ENCODE measurements around the gene EDC4. TPM values are rescaled to one million over a fixed set of nuclear protein-coding genes. Genes with fewer than 3 reads are reported as not detected.

The EDC4 gene

GRCh38 chr16:67928147-67928546, 55.3 kb downstream of the EDC4 start:
- WGBS (ENCODE audit: extremely low coverage, insufficient coverage, low lambda C conversion rate), result no CpG with 5 or more reads among the region's 7 CpGs
- Histone ChIP-seq H4K8ac (ENCODE audit: low read depth, low read length) (no peak overlapping the region), H2AK5ac (ENCODE audit: low read length) (no peak overlapping the region), H3K23ac (ENCODE audit: low read length) (no peak overlapping the region), H3K36me3 (ENCODE audit: control insufficient read depth, insufficient read depth, low read length) (peaks cover 2% of the 10 kb centered on the region), H3K9ac (ENCODE audit: low read length) (no peak overlapping the region), H2BK5ac (ENCODE audit: low read length) (no peak overlapping the region), H3K27ac (ENCODE audit: low read depth, low read length) (no peak overlapping the region), H3K4ac (ENCODE audit: low read depth, low read length) (no peak overlapping the region), H4K5ac (ENCODE audit: low read length) (no peak overlapping the region), H3K4me1 (ENCODE audit: control insufficient read depth, low read depth, low read length) (peaks cover 1% of the 10 kb centered on the region), H2BK120ac (ENCODE audit: low read depth, low read length) (no peak overlapping the region), H3K79me2 (ENCODE audit: control insufficient read depth, insufficient read depth, low read length) (no peaks in the 10 kb centered on the region), H3K4me3 (ENCODE audit: low read length) (no peak overlapping the region), H2BK15ac (replicated peaks; ENCODE audit: low read depth) (no peak overlapping the region), H3K18ac (ENCODE audit: low read length) (no peak overlapping the region), H3K27me3 (ENCODE audit: insufficient read depth, low read length, poor library complexity) (no peaks in the 10 kb centered on the region), H3K56ac (ENCODE audit: low read length) (no peak overlapping the region), H3K4me2 (ENCODE audit: low read length) (no peak overlapping the region), H3K79me1 (ENCODE audit: low read length) (peaks cover 2% of the 10 kb centered on the region)
- DNase-seq, result no peak

- H3K18ac ChIP-seq (ENCODE audit: low read length), result no peak overlapping the region
- H3K79me2 ChIP-seq (ENCODE audit: control insufficient read depth, insufficient read depth, low read length), result no peaks in the 10 kb centered on the region
- H3K4me3 ChIP-seq (ENCODE audit: low read length), result no peak overlapping the region
- no CpG with 5 or more reads among the region's 16 CpGs for WGBS (ENCODE audit: extremely low coverage, insufficient coverage, low lambda C conversion rate)
- H2BK120ac ChIP-seq (ENCODE audit: low read depth, low read length), result no peak overlapping the region
- H3K36me3 ChIP-seq (ENCODE audit: control insufficient read depth, insufficient read depth, low read length), result peaks cover 2% of the 10 kb centered on the region
- no peak overlapping the region for H3K4ac ChIP-seq (ENCODE audit: low read depth, low read length)
- H3K56ac ChIP-seq (ENCODE audit: low read length), result no peak overlapping the region
- H3K4me2 ChIP-seq (ENCODE audit: low read length), result no peak overlapping the region
- no peak overlapping the region for H2BK5ac ChIP-seq (ENCODE audit: low read length)
- H3K23ac ChIP-seq (ENCODE audit: low read length), result no peak overlapping the region
- H3K79me1 ChIP-seq (ENCODE audit: low read length), result no peaks in the 10 kb centered on the region
- H3K4me1 ChIP-seq (ENCODE audit: control insufficient read depth, low read depth, low read length), result peaks cover 1% of the 10 kb centered on the region
- no peak overlapping the region for H4K5ac ChIP-seq (ENCODE audit: low read length)
- no peak overlapping the region for H3K27ac ChIP-seq (ENCODE audit: low read depth, low read length)
- H2AK5ac ChIP-seq (ENCODE audit: low read length), result no peak overlapping the region
- H4K8ac ChIP-seq (ENCODE audit: low read depth, low read length), result no peak overlapping the region
- no peak overlapping the region for H2BK15ac ChIP-seq (replicated peaks; ENCODE audit: low read depth)
- no peak overlapping the region for H3K9ac ChIP-seq (ENCODE audit: low read length)
- no peaks in the 10 kb centered on the region for H3K27me3 ChIP-seq (ENCODE audit: insufficient read depth, low read length, poor library complexity)
- peak; percentile 72 for DNase-seq
Observed at GRCh38 chr16:67928561-67929364, 55.9 kb downstream of the EDC4 start.

- Histone ChIP-seq H3K36me3 (ENCODE audit: control insufficient read depth, insufficient read depth, low read length) (peaks cover 2% of the 10 kb centered on the region), H2BK5ac (ENCODE audit: low read length) (no peak overlapping the region), H2BK120ac (ENCODE audit: low read depth, low read length) (no peak overlapping the region), H3K27me3 (ENCODE audit: insufficient read depth, low read length, poor library complexity) (no peaks in the 10 kb centered on the region), H3K27ac (ENCODE audit: low read depth, low read length) (no peak overlapping the region), H3K79me2 (ENCODE audit: control insufficient read depth, insufficient read depth, low read length) (no peaks in the 10 kb centered on the region), H2BK15ac (replicated peaks; ENCODE audit: low read depth) (no peak overlapping the region), H3K18ac (ENCODE audit: low read length) (no peak overlapping the region), H2AK5ac (ENCODE audit: low read length) (no peak overlapping the region), H3K4ac (ENCODE audit: low read depth, low read length) (no peak overlapping the region), H3K4me3 (ENCODE audit: low read length) (no peak overlapping the region), H4K5ac (ENCODE audit: low read length) (no peak overlapping the region), H4K8ac (ENCODE audit: low read depth, low read length) (no peak overlapping the region), H3K23ac (ENCODE audit: low read length) (no peak overlapping the region), H3K4me2 (ENCODE audit: low read length) (no peak overlapping the region), H3K79me1 (ENCODE audit: low read length) (peaks cover 4% of the 10 kb centered on the region), H3K4me1 (ENCODE audit: control insufficient read depth, low read depth, low read length) (peaks cover 9% of the 10 kb centered on the region), H3K56ac (ENCODE audit: low read length) (no peak overlapping the region), H3K9ac (ENCODE audit: low read length) (no peak overlapping the region)
- no CpG with 5 or more reads among the region's 14 CpGs for WGBS (ENCODE audit: extremely low coverage, insufficient coverage, low lambda C conversion rate)
- no peak for DNase-seq
Observed at GRCh38 chr16:67930191-67930590, 57.3 kb downstream of the EDC4 start.

- no peak overlapping the region for H3K4me2 ChIP-seq (ENCODE audit: low read length)
- no peak overlapping the region for H3K4me3 ChIP-seq (ENCODE audit: low read length)
- no peak overlapping the region for H4K8ac ChIP-seq (ENCODE audit: low read depth, low read length)
- H2BK5ac ChIP-seq (ENCODE audit: low read length), result no peak overlapping the region
- no peak overlapping the region for H2BK120ac ChIP-seq (ENCODE audit: low read depth, low read length)
- no peak overlapping the region for H2AK5ac ChIP-seq (ENCODE audit: low read length)
- H4K5ac ChIP-seq (ENCODE audit: low read length), result no peak overlapping the region
- no peak for DNase-seq
- H3K36me3 ChIP-seq (ENCODE audit: control insufficient read depth, insufficient read depth, low read length), result peaks cover 2% of the 10 kb centered on the region
- H3K23ac ChIP-seq (ENCODE audit: low read length), result no peak overlapping the region
- H3K79me1 ChIP-seq (ENCODE audit: low read length), result peaks cover 4% of the 10 kb centered on the region
- no peak overlapping the region for H3K27ac ChIP-seq (ENCODE audit: low read depth, low read length)
- no peak overlapping the region for H3K18ac ChIP-seq (ENCODE audit: low read length)
- H3K4me1 ChIP-seq (ENCODE audit: control insufficient read depth, low read depth, low read length), result peaks cover 9% of the 10 kb centered on the region
- no peak overlapping the region for H2BK15ac ChIP-seq (replicated peaks; ENCODE audit: low read depth)
- no peaks in the 10 kb centered on the region for H3K79me2 ChIP-seq (ENCODE audit: control insufficient read depth, insufficient read depth, low read length)
- H3K56ac ChIP-seq (ENCODE audit: low read length), result no peak overlapping the region
- no CpG with 5 or more reads among the region's 17 CpGs for WGBS (ENCODE audit: extremely low coverage, insufficient coverage, low lambda C conversion rate)
- no peaks in the 10 kb centered on the region for H3K27me3 ChIP-seq (ENCODE audit: insufficient read depth, low read length, poor library complexity)
- H3K4ac ChIP-seq (ENCODE audit: low read depth, low read length), result no peak overlapping the region
- no peak overlapping the region for H3K9ac ChIP-seq (ENCODE audit: low read length)
Observed at GRCh38 chr16:67930678-67931211, 57.9 kb downstream of the EDC4 start.

Small RNAs within 50 kb of the gene (small RNA-seq; reads per million reads assigned to genes)
- gene AC040162.2 (ENCODE audit: insufficient read depth) (not detected), gene NRN1L (ENCODE audit: insufficient read depth) (not detected)

Data from mesendoderm (in vitro differentiated cells).